ENCODE results near the gene CIDEC. TPM values are rescaled to one million over a fixed set of nuclear protein-coding genes. Genes with fewer than 3 reads are reported as not detected.
"Not testable (repeated sequence)": the region's sequence is repeated elsewhere in the genome, so short reads cannot be mapped to it uniquely, and the experiment has no call there.

CIDEC gene
- total RNA-seq, 1 experiment from 2014 or later: 1.9 TPM

DNA sequence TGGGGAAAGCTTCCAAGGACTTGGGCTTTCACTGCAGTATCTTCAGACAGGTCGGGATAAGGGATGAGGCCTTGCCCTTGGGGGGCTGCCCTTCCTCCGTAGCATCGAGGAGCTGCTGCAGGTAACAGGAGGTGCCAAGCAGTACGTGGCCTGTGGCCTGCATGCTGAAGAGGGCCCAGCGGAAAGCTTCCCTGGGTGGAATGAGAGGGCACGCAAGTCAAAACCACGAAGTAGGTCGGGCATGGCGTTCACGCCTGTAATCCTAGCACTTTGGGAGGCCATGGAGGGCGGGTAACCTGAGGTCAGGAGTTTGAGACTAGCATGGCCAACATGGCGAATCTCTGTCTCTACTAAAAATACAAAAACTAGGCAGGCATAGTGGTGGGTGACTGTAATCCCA lies 12.9 kb downstream of the CIDEC start:
- Mint-ChIP-seq H3K4me1 (ENCODE audit: low read depth, unreplicated experiment) (no peaks in the 10 kb centered on the region), H3K27me3 (ENCODE audit: insufficient read depth, unreplicated experiment) (no peaks in the 10 kb centered on the region), H3K9me3 (ENCODE audit: unreplicated experiment) (no peaks in the 10 kb centered on the region), H3K36me3 (ENCODE audit: insufficient read depth, unreplicated experiment) (no peaks in the 10 kb centered on the region), H3K4me3 (ENCODE audit: unreplicated experiment) (no peak overlapping the region), H3K27ac (ENCODE audit: unreplicated experiment) (no peak overlapping the region)
- CTCF ChIA-PET: no interaction called here
- Histone ChIP-seq H3K36me3 (ENCODE audit: control insufficient read depth, insufficient read depth, low read length) (no peaks in the 10 kb centered on the region), H3K9me3 (no peaks in the 10 kb centered on the region), H3K4me1 (no peaks in the 10 kb centered on the region; the same call in 1 of the 2 replicates), H3K27me3 (replicated peaks; ENCODE audit: control insufficient read depth, insufficient read depth, low read length) (no peaks in the 10 kb centered on the region), H3K4me3 (ENCODE audit: low read depth, low read length) (no peak overlapping the region)
- intact Hi-C loops (cut with micrococcal nuclease; ENCODE audit: unreplicated experiment): no loop called here
- no TSS peak for BruUV-seq (replicated peaks)
- no peak for DNase-seq
- POLR2A ChIA-PET: no interaction called here
- TF ChIP-seq, protein P1, sequence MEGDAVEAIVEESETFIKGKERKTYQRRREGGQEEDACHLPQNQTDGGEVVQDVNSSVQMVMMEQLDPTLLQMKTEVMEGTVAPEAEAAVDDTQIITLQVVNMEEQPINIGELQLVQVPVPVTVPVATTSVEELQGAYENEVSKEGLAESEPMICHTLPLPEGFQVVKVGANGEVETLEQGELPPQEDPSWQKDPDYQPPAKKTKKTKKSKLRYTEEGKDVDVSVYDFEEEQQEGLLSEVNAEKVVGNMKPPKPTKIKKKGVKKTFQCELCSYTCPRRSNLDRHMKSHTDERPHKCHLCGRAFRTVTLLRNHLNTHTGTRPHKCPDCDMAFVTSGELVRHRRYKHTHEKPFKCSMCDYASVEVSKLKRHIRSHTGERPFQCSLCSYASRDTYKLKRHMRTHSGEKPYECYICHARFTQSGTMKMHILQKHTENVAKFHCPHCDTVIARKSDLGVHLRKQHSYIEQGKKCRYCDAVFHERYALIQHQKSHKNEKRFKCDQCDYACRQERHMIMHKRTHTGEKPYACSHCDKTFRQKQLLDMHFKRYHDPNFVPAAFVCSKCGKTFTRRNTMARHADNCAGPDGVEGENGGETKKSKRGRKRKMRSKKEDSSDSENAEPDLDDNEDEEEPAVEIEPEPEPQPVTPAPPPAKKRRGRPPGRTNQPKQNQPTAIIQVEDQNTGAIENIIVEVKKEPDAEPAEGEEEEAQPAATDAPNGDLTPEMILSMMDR (IDR thresholded peaks at IDR 0.05; ENCODE audit: insufficient read depth in 1 of 2, low read depth in 1 of 2, low read length in 1 of 2, severe bottlenecking in 1 of 2, unreplicated experiment in 1 of 2): no peak

DNA sequence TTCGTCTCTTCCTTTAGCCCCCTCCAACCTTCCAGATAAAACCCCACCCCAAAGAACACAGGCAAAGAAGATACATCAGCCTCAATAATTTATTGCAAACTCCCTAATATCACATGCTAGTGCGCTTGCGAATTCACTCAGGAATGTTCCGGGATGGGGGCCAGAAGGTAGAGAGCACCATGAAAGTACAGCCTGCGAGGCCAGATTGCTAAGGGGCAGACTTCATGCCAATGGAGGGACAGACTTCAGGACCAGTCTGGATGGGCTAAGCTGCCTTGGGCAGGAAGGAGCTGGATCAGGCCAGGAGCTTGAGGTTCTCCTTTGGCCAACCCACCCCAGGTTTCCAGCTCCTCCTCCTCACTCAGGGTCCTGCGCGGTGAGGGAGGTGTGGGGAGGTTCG lies 13.4 kb downstream of the CIDEC start:
- Mint-ChIP-seq H3K4me3 (ENCODE audit: unreplicated experiment) (no peak overlapping the region), H3K4me1 (ENCODE audit: low read depth, unreplicated experiment) (no peaks in the 10 kb centered on the region), H3K9me3 (ENCODE audit: unreplicated experiment) (no peaks in the 10 kb centered on the region), H3K27ac (ENCODE audit: unreplicated experiment) (no peak overlapping the region), H3K36me3 (ENCODE audit: insufficient read depth, unreplicated experiment) (no peaks in the 10 kb centered on the region), H3K27me3 (ENCODE audit: insufficient read depth, unreplicated experiment) (no peaks in the 10 kb centered on the region)
- H3K9me3 ChIP-seq: no peaks in the 10 kb centered on the region
- TF ChIP-seq, protein P1 (IDR thresholded peaks at IDR 0.05; ENCODE audit: insufficient read depth in 1 of 2, low read depth in 1 of 2, low read length in 1 of 2, severe bottlenecking in 1 of 2, unreplicated experiment in 1 of 2): no peak
- no peaks in the 10 kb centered on the region for H3K36me3 ChIP-seq (ENCODE audit: control insufficient read depth, insufficient read depth, low read length)
- DNase-seq: no peak
- ChIA-PET CTCF (no interaction called here), POLR2A (no interaction called here)
- intact Hi-C loops (cut with micrococcal nuclease; ENCODE audit: unreplicated experiment): no loop called here
- BruUV-seq (replicated peaks): no TSS peak
- H3K4me3 ChIP-seq (ENCODE audit: low read depth, low read length): no peak overlapping the region
- H3K27me3 ChIP-seq (replicated peaks; ENCODE audit: control insufficient read depth, insufficient read depth, low read length): no peaks in the 10 kb centered on the region
- H3K4me1 ChIP-seq: no peaks in the 10 kb centered on the region; the same call in 1 of the 2 replicates

DNA sequence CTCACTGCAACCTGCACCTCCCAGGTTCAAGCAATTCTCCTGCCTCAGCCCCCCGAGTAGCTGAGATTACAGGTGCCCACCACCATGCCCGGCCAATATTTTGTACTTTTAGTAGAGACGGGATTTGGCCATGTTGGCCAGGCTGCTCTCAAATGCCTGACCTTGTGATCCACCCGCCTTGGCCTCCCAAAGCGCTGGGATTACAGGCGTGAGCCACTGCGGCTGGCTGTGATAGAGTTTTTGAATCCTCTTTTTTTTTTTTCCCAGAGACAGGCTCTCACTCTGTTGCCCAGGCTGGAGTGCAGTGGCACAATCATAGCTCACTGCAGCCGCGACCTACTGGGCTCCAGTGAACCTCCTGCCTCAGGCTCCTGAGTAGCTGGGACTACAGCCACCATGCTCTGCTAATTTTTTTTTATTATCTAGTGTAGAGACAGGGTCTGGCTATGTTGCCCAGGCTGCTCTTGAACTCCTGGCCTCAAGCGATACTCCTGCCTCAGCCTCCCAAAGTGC lies 14.9 kb downstream of the CIDEC start:
- BruUV-seq (replicated peaks); H3K4me3 ChIP-seq (ENCODE audit: low read depth, low read length); H3K36me3 ChIP-seq (ENCODE audit: control insufficient read depth, insufficient read depth, low read length); H3K27ac Mint-ChIP-seq (ENCODE audit: unreplicated experiment); POLR2A ChIA-PET; H3K27me3 ChIP-seq (replicated peaks; ENCODE audit: control insufficient read depth, insufficient read depth, low read length); CTCF ChIA-PET; H3K9me3 Mint-ChIP-seq (ENCODE audit: unreplicated experiment); H3K36me3 Mint-ChIP-seq (ENCODE audit: insufficient read depth, unreplicated experiment); H3K9me3 ChIP-seq; H3K4me1 Mint-ChIP-seq (ENCODE audit: low read depth, unreplicated experiment); H3K4me3 Mint-ChIP-seq (ENCODE audit: unreplicated experiment); DNase-seq; H3K27me3 Mint-ChIP-seq (ENCODE audit: insufficient read depth, unreplicated experiment); intact Hi-C loops (cut with micrococcal nuclease; ENCODE audit: unreplicated experiment); H3K4me1 ChIP-seq: not testable (repeated sequence)
